Psoas muscle (tissue), 8 donors: ENCODE measurements around the gene ELAVL3. TPM values are rescaled to one million over a fixed set of nuclear protein-coding genes. Genes with fewer than 3 reads are reported as not detected.
"Not testable (repeated sequence)": the region's sequence is repeated elsewhere in the genome, so short reads cannot be mapped to it uniquely, and the experiment has no call there.

Source experiments
- ATAC-seq, 4 donors: fragments of 200-7000 bp; cut with Tn5 transposase; one replicate each; pipeline ENCODE4 v1.9.1; 2020; ENCODE audit warnings: moderate library complexity in 3 of 4, mild to moderate bottlenecking in 2 of 4
- DNase-seq, 2 donors: peaks; one replicate each; pipeline ENCODE4 v3.0.0-alpha.2; 2020
- H3K27ac ChIP-seq: fragments of 200-600 bp; one replicate; pipeline ENCODE4 v1.8.0; 2022
- H3K27me3 ChIP-seq, 3 donors: fragments of 200-600 bp in 1 of 3; one replicate each; pipeline versions ENCODE4 v1.6.1 to v1.8.0; 2013 to 2022; ENCODE audit warnings: low read length in 2 of 3, mild to moderate bottlenecking in 2 of 3, moderate library complexity in 1 of 3; ENCODE audit not compliant: insufficient read depth in 3 of 3
- H3K36me3 ChIP-seq, 2 donors: fragments of 200-600 bp in 1 of 2; one replicate each; pipeline versions ENCODE4 v1.6.1 to v1.8.0; 2013 to 2022; ENCODE audit warnings: low read depth in 1 of 2, mild to moderate bottlenecking in 1 of 2, moderate library complexity in 1 of 2; ENCODE audit not compliant: insufficient read depth in 1 of 2
- H3K4me1 ChIP-seq: fragments of 200-600 bp; one replicate; pipeline ENCODE4 v1.8.0; 2022
- H3K4me3 ChIP-seq: fragments of 200-600 bp; one replicate; pipeline ENCODE4 v1.8.0; 2022; ENCODE audit warnings: mild to moderate bottlenecking
- H3K9me3 ChIP-seq: fragments of 200-600 bp; one replicate; pipeline ENCODE4 v1.8.0; 2022
- CTCF ChIP-seq: fragments of 200-600 bp; IDR thresholded peaks from one replicate; pipeline ENCODE4 v1.8.0; 2022; ENCODE audit warnings: antibody characterized with exemption
- WGBS, 3 donors: extraction: QIAGEN DNeasy Blood & Tissue Kit; methylation state at CpG; one replicate each; pipeline versions ENCODE4 v1.1.6 to v1.1.7; 2013; 5-methylcytosine and 5-hydroxymethylcytosine counted together
- intact Hi-C, 2 donors: fragments of 100-400 bp; cut with DNase I; formaldehyde crosslinking; loops; one replicate each; pipeline versions ENCODE4 v1.11.0 to v1.14.2; 2022
- polyA plus RNA-seq, 3 donors: library from polyadenylated mRNA; stranded (reverse); fragments of 200-250 nt; gene quantifications; one replicate each; pipeline ENCODE4 v1.2.3, GENCODE V29; 2013
- total RNA-seq, 4 donors: library from RNA; stranded (reverse); fragmentation: NEBNext Ultra II Directional in 2 of 4; extraction: Animal tissue kit (Norgen Biotek cat#: 25700) in 2 of 4; gene quantifications; one replicate each; pipeline versions ENCODE4 v1.2.1 to v1.2.4, GENCODE V29; 2021 to 2023
- donor health status: healthy with polysubstance abuse.
- donor health status: DM: no; HTN: no; CAD: no; lungs with moderate emphysema.
- donor health status: Bipolar disorder and iron deficiency.
- donor health status: healthy.
- donor health status: DM: yes; HTN: yes; CAD: no.
- donor health status: DM: no; HTN: no; CAD: no.
- donor health status: DM: no; HTN: no; CAD: no.
- donor health status: DM: yes; HTN: yes; CAD: no.

The ELAVL3 gene
- total and polyA plus RNA-seq, 7 donors, result 0.03 TPM; not detected in 6

DNA sequence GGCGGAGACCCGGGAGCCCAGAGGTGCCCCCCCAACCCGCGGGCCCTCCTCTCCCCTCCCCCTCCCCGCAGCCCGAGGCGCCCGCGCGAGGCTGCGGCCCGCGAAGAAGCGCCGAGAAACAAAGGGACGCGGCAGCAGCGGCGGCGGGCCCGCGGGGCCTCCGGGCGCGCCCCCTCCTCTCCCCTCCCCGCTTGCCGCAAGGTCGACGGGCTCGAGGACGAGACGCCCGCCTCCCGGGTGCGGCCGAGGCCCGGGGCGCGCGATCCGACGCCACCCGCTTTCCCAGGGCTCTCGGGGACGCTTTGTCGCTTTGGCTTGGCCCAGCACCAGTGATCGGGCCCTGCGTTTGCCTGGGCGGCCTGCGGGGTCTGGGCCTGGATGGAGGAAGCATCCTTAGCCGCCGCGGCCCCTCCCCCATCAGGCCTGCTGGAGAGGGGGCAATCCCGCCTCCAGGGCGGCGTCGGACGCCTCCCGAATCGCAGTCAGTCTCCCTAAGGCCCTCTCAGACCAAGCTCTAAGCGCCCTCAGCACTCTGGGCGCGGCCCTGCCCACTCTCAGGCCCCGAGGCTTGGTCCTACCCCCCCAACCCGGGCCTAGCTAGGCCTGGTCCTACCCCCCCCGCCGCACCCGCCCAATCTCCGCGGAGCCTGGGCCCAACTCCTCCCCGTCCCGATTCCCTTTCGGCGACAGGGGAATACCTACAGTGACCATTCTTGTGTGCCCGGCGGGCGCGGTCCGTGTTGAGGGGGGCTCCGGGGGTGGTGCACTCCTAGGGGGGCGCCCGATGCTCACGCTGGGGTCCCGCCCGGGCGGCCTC lies 740 bp downstream of the ELAVL3 start:
- TF ChIP-seq CTCF, result no peak
- WGBS, 3 donors, result 3 to 5% (median 5%) methylated on average over 31 to 80 of the region's 86 CpGs

DNA sequence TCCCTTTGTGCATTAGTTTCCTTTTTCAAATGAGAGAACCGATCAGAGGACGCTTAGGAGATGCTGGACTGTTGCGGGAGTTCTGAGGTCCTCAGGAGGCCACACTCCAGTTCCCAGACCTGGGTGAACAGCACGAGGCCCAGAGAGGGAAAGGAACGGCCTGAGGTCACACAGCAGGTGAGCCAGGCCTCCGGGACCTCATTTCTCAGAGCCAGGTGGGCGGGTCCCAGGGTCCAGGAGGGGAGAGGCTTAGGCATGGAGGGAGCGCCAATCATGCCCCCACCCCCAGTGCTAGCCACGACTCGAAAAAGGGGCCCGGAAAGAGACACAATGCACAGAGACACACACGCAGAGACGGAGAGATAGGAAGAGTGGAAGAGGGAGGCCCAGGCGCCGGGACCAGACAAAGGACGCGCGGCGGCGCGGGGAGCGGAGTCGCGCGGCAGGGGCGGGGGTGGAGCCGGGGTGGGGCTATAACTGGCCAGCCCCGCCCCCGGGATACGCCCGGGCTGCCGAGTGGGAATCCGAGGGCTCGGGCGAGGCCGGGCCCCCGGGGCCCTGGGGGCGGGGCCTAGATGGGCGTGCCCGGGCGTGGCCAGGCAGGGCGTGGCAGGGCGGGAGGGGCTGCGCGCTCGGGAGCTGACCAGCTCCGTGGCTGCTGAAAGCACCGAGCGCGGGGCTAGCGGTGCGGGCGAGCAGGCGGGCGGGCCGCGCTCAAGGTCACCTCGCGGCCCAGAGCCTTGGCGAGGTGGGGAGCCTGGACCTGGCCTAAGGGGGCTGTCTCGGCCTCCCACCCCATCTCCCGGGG lies 1.6 kb downstream of the ELAVL3 start:
- ATAC-seq, result peak in 1 of 4 donors; percentile 15
- 13 to 25% (median 23%) methylated on average over 26 to 62 of the region's 62 CpGs for WGBS, 3 donors
- TF ChIP-seq CTCF, result no peak
- Histone ChIP-seq H3K27ac (no peak overlapping the region), H3K36me3 (peaks cover 0 to 4% of the 10 kb centered on the region in 2 donors), H3K9me3 (no peaks in the 10 kb centered on the region), H3K27me3 (peaks cover 0 to 58% (median 19%) of the 10 kb centered on the region in 3 donors), H3K4me3 (peak overlapping the region; percentile 44), H3K4me1 (peaks cover 14% of the 10 kb centered on the region)
- peak in 1 of 2 donors; percentile 65 for DNase-seq
- intact Hi-C loops, result no loop called here

More for the DNA sequence above, 740 bp downstream of the ELAVL3 start:
- ATAC-seq (no peak), DNase-seq (no peak)
- Histone ChIP-seq H3K4me3 (peak overlapping the region; percentile 44), H3K27me3 (peaks cover 0 to 62% (median 19%) of the 10 kb centered on the region in 3 donors), H3K27ac (no peak overlapping the region), H3K9me3 (no peaks in the 10 kb centered on the region), H3K4me1 (peaks cover 14% of the 10 kb centered on the region), H3K36me3 (peaks cover 0 to 5% of the 10 kb centered on the region in 2 donors)
- intact Hi-C loops, result loop anchor here (5.0 kb wide), 2 partner anchors 98 to 188 kb away; partner anchors contain the start of gene EPOR (in 1 of the 2)

- peaks cover 0 to 54% (median 19%) of the 10 kb centered on the region in 3 donors for H3K27me3 ChIP-seq
- peaks cover 14% of the 10 kb centered on the region for H3K4me1 ChIP-seq
- H3K27ac ChIP-seq, result no peak overlapping the region
- H3K4me3 ChIP-seq, result no peak overlapping the region
- H3K36me3 ChIP-seq, result no peaks in the 10 kb centered on the region
- no peak for TF ChIP-seq CTCF
- H3K9me3 ChIP-seq, result no peaks in the 10 kb centered on the region
- WGBS, 3 donors, result 54 to 60% (median 58%) methylated on average over 19 of the region's 19 CpGs
- DNase-seq, result no peak
- intact Hi-C loops, result no loop called here
- no peak for ATAC-seq
Observed at GRCh38 chr19:11478167-11479089, 2.4 kb downstream of the ELAVL3 start.

DNA sequence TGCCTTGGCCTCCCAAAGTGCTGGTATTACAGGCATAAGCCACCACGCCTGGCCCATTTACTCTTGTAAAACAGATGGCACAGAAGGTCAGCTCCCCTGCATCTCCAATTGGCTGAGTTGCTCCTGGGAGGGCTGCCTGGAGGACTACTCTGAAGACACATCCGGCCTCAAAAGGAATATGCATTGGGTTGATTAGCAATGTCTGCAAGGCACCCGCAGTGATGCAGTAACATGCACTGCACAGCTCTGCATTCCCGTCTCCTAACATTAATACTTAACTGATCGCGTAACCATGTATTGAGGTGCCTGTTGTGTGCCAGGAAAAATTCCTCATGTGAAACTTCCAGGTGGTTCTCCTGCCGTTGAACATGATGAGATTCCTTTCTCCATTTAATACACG lies 5.0 kb downstream of the ELAVL3 start:
- no peak overlapping the region for H3K4me3 ChIP-seq
- H3K9me3 ChIP-seq, result no peaks in the 10 kb centered on the region
- no peak for DNase-seq
- no peaks in the 10 kb centered on the region for H3K36me3 ChIP-seq
- ATAC-seq, result no peak
- H3K27ac ChIP-seq, result no peak overlapping the region
- H3K4me1 ChIP-seq, result peaks cover 7% of the 10 kb centered on the region
- peaks cover 0 to 39% (median 11%) of the 10 kb centered on the region in 3 donors for H3K27me3 ChIP-seq
- intact Hi-C loops, result no loop called here
- WGBS, 3 donors, result 65 to 70% (median 66%) methylated on average over 8 of the region's 8 CpGs
- TF ChIP-seq CTCF, result no peak

DNA sequence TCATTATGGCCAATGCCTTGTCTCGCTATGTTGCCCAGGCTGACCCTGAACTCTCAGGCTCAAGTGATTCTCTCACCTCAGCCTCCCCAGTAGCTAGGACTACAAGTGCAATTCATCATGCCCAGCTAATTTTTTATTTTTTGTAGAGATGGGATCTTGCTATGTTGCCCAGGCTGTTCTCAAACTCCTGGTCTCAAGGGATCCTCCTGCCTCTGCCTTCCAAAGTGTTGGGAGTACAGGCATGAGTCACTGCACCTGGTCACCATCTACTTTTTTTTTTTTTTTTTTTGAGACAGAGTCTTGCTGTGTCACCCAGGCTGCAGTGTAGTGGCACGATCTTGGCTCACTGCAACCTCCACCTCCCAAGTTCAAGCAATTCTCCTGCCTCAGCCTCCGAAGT lies 5.5 kb downstream of the ELAVL3 start:
- 90 to 94% (median 92%) methylated on average over 3 of the region's 3 CpGs for WGBS, 3 donors
- ATAC-seq, H3K9me3 ChIP-seq, H3K36me3 ChIP-seq, H3K27ac ChIP-seq, DNase-seq, H3K4me3 ChIP-seq, H3K4me1 ChIP-seq, intact Hi-C loops: not testable (repeated sequence)
- peaks cover 0 to 34% (median 11%) of the 10 kb centered on the region in 3 donors for H3K27me3 ChIP-seq
